RWPE2 (cell line): ENCODE results near the gene ARL8B.

Experiments
- ATAC-seq: fragments of 200-7000 bp; cut with Tn5 transposase; 3 replicates; pipeline ENCODE4 v1.9.1; 2021; ENCODE audit warnings: low read depth
- DNase-seq: peaks from one replicate; pipeline ENCODE4 v3.0.0-alpha.2; 2020; ENCODE audit warnings: low spot score
- H3K27ac ChIP-seq: fragments of 450-650 bp; 2 replicates; pipeline ENCODE4 v1.5.1; 2017; ENCODE audit warnings: mild to moderate bottlenecking; ENCODE audit not compliant: poor library complexity, severe bottlenecking
- H3K27me3 ChIP-seq: fragments of 250-450 bp; sonication (Bioruptor Pico); 2 replicates; pipeline ENCODE4 v1.5.1; 2021; ENCODE audit warnings: mild to moderate bottlenecking, moderate library complexity; ENCODE audit not compliant: insufficient read depth, poor library complexity, severe bottlenecking
- H3K36me3 ChIP-seq: fragments of 250-450 bp; sonication (Bioruptor Pico); 2 replicates; pipeline ENCODE4 v1.5.1; 2020; ENCODE audit warnings: low read depth, mild to moderate bottlenecking, moderate library complexity
- H3K4me1 ChIP-seq: fragments of 250-450 bp; sonication (Bioruptor Pico); 2 replicates; pipeline ENCODE4 v1.5.1; 2021; ENCODE audit warnings: mild to moderate bottlenecking, moderate library complexity; ENCODE audit not compliant: insufficient read depth, poor library complexity, severe bottlenecking
- H3K4me3 ChIP-seq: fragments of 250-450 bp; sonication (Bioruptor Pico); 2 replicates; pipeline ENCODE4 v1.5.1; 2021; ENCODE audit warnings: mild to moderate bottlenecking, moderate library complexity; ENCODE audit not compliant: severe bottlenecking
- H3K9me3 ChIP-seq: fragments of 250-450 bp; sonication (Bioruptor Pico); 2 replicates; pipeline ENCODE4 v1.5.1; 2021; ENCODE audit warnings: mild to moderate bottlenecking, moderate library complexity; ENCODE audit not compliant: severe bottlenecking
- CTCF ChIP-seq: fragments of 450-650 bp; IDR thresholded peaks from one replicate; pipeline ENCODE4 v1.5.1; 2017; ENCODE audit warnings: mild to moderate bottlenecking, moderate library complexity; ENCODE audit not compliant: poor library complexity, severe bottlenecking

The ARL8B gene

DNA sequence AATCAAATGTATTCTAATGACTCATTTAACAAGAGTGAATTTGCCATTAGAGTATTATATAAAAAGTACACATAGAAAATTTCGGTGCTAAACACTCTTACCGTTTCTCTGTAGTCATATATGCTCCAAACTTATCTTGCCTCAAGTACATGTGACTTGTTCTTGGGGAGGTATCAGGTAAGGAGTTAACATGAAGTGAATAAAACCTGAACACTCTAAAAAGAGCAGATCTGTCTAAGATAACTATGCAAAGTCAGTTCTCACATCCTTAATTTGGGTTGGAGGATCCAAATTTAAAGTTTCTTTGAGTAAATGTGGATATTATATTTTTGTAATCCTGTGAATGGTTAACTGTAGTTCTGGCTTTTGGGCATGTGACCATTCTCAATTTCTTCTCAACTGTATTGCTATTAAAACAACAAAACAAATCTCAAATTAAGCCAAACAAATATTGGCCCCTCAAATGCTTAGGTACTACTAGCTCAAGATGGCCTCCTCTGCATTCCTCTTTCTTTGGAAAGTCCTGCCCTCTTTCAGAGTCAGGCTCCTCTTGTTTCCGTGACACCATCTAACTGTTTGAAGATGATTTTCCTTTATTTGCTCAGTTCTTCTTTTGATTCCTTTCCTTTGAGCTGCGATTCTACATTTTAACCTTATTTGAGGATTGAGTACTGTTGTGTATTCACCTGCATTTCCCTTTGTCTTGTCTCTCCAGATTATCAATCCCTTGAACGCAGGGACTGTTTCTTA is 69.6 kb downstream of the ARL8B start:
- no peak overlapping the region for H3K4me3 ChIP-seq
- peaks cover 56% of the 10 kb centered on the region for H3K4me1 ChIP-seq
- peak overlapping the region; percentile 99 for H3K27ac ChIP-seq
- DNase-seq (no peak), ATAC-seq (no peak)
- no peaks in the 10 kb centered on the region for H3K27me3 ChIP-seq
- no peaks in the 10 kb centered on the region for H3K9me3 ChIP-seq
- peaks cover 63% of the 10 kb centered on the region for H3K36me3 ChIP-seq
- no peak for TF ChIP-seq CTCF

DNA sequence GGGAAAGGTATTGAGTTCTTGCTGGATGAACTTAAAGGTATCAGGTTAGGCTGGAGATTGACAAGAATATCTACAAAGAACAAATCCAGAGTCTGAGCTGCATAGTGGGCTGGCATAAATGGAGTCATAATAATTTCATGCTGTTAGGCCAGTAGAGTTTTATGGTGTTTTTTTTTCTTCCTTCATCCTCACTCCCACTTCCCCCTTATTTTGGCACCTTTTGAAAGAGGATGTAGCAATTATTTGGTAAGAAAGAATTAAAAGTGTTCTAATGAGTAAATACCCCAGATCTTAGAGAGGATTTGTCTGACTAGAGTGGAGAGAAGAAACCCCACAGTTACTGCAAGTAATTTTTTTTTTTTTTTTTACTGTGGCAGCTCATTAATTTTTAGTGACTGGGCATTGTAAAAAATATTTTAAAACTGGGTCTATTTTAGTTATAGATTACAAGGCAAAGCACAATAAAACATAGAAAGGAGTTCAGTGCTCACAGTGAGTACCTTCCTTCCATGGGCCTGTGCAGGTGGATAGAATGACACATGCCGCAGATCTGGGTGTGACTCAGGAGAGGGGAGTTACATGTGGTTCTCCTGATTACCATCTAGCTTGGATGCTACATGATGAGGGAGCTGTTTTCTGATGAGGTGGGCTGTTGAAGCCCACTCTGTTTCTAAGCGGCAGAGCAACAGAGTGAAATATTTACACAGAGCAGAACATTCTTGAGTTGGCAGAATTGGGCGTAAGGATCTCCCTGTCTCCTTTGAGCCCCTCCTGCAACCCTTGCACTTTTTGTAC is 70.7 kb downstream of the ARL8B start:
- Histone ChIP-seq H3K4me3 (no peak overlapping the region), H3K4me1 (peaks cover 66% of the 10 kb centered on the region), H3K27ac (peak overlapping the region; percentile 99), H3K9me3 (no peaks in the 10 kb centered on the region), H3K27me3 (no peaks in the 10 kb centered on the region), H3K36me3 (peaks cover 69% of the 10 kb centered on the region)
- DNase-seq: no peak
- TF ChIP-seq CTCF: no peak
- no peak for ATAC-seq

- no peak for TF ChIP-seq CTCF
- no peaks in the 10 kb centered on the region for H3K9me3 ChIP-seq
- no peak overlapping the region for H3K4me3 ChIP-seq
- ATAC-seq (no peak), DNase-seq (no peak)
- H3K4me1 ChIP-seq: peaks cover 76% of the 10 kb centered on the region
- H3K27ac ChIP-seq: peak overlapping the region; percentile 99
- H3K27me3 ChIP-seq: no peaks in the 10 kb centered on the region
- peaks cover 80% of the 10 kb centered on the region for H3K36me3 ChIP-seq
These were observed 72.2 kb downstream of the ARL8B start for GRCh38 chr3:5194341-5194740.

DNA sequence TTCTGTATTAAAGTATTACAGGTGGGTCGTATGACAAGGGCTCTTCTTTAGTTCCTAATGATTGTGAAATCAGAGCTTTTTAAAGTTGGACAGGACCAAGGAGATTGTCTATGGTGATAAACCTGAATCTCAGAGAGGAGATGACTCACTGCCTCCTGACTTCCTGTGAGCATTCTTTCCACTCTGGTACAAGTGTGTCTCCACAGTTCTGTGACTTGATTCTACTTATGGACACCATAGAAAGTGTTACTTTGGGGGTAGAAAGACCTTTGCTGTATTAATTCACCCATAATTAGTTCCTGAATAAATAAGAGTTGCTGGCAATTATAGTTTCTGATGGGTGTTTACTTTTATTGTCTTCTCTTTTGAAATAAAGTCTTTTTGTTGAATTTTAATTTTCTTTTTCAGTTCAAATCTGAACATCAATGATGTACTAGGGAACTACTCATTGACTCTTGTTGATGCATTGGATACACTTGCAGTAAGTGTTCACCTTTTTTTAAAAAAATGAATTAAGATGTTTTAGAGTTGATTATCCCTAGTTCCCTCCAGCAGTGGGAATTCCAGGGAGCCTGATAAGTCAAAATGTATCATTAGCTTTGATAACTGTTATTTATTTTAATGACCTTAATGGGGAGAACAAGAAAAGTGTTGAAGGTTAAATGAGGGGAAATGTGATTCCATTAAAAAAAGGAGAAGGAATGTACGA is 72.9 kb downstream of the ARL8B start:
- H3K9me3 ChIP-seq: no peaks in the 10 kb centered on the region
- H3K4me3 ChIP-seq: no peak overlapping the region
- peaks cover 76% of the 10 kb centered on the region for H3K4me1 ChIP-seq
- no peak for DNase-seq
- peak overlapping the region; percentile 99 for H3K27ac ChIP-seq
- ATAC-seq: peak; percentile 70
- no peaks in the 10 kb centered on the region for H3K27me3 ChIP-seq
- TF ChIP-seq CTCF: no peak
- peaks cover 80% of the 10 kb centered on the region for H3K36me3 ChIP-seq
